Mesenchymal stem cell (in vitro differentiated cells and primary cell): ENCODE results near the gene DDX31.

Experiments used
- DNase-seq: peaks from one replicate; pipeline ENCODE4 v3.0.0-alpha.2; 2013
- H2AFZ ChIP-seq: one replicate; pipeline ENCODE4 v1.6.1; 2013; ENCODE audit warnings: low read depth, mild to moderate bottlenecking, control low read depth, inconsistent platforms, low read length, moderate library complexity
- H2AK5ac ChIP-seq: 2 replicates; pipeline ENCODE4 v1.6.1; 2013; ENCODE audit warnings: low read length, moderate library complexity, mild to moderate bottlenecking, inconsistent platforms; ENCODE audit not compliant: severe bottlenecking
- H2BK120ac ChIP-seq: one replicate; pipeline ENCODE4 v1.6.1; 2013; ENCODE audit warnings: low read depth, mild to moderate bottlenecking, inconsistent platforms, low read length, moderate library complexity
- H2BK12ac ChIP-seq, 2 experiments: one replicate each; pipeline ENCODE4 v1.6.1; 2013; ENCODE audit warnings: inconsistent platforms in 2 of 2, low read length in 2 of 2, mild to moderate bottlenecking in 2 of 2, moderate library complexity in 2 of 2, control low read depth in 1 of 2
- H2BK15ac ChIP-seq: one replicate; pipeline ENCODE4 v1.6.1; 2013; ENCODE audit warnings: mild to moderate bottlenecking, low read depth, inconsistent platforms; ENCODE audit not compliant: poor library complexity, severe bottlenecking
- H2BK5ac ChIP-seq: 2 replicates; pipeline ENCODE4 v1.6.1; 2013; ENCODE audit warnings: low read depth, mild to moderate bottlenecking, low read length, control low read depth, inconsistent platforms; ENCODE audit not compliant: poor library complexity, severe bottlenecking
- H3K14ac ChIP-seq, 2 experiments: one replicate each; pipeline ENCODE4 v1.6.1; 2013; ENCODE audit warnings: inconsistent platforms in 2 of 2, low read length in 2 of 2, control low read depth in 1 of 2, mild to moderate bottlenecking in 1 of 2, moderate library complexity in 1 of 2
- H3K18ac ChIP-seq, 2 experiments: one replicate each; pipeline ENCODE4 v1.6.1; 2013; ENCODE audit warnings: inconsistent platforms in 2 of 2, low read length in 2 of 2, control low read depth in 1 of 2, low read depth in 1 of 2, mild to moderate bottlenecking in 1 of 2
- H3K23ac ChIP-seq, 2 experiments: one replicate each; pipeline ENCODE4 v1.6.1; 2013; ENCODE audit warnings: inconsistent platforms in 2 of 2, low read length in 2 of 2, mild to moderate bottlenecking in 2 of 2, moderate library complexity in 2 of 2, control low read depth in 1 of 2
- H3K27ac ChIP-seq: 2 replicates; pipeline ENCODE4 v1.5.1; 2013; ENCODE audit warnings: mild to moderate bottlenecking, moderate library complexity, low read length, control low read depth, inconsistent platforms; ENCODE audit not compliant: poor library complexity, severe bottlenecking
- H3K27me3 ChIP-seq, 2 experiments: 2 replicates each; pipeline versions ENCODE4 v1.6.1 to v1.7.0; 2013; ENCODE audit warnings: low read length in 2 of 2, mild to moderate bottlenecking in 2 of 2, moderate library complexity in 2 of 2, control low read depth in 1 of 2, inconsistent platforms in 1 of 2; ENCODE audit not compliant: control insufficient read depth in 1 of 2, insufficient read depth in 1 of 2
- H3K36me3 ChIP-seq, 2 experiments: 2 replicates each; pipeline versions ENCODE4 v1.6.1 to v1.7.0; 2013; ENCODE audit warnings: low read length in 2 of 2, control low read depth in 1 of 2, inconsistent platforms in 1 of 2, low read depth in 1 of 2, mild to moderate bottlenecking in 1 of 2; ENCODE audit not compliant: insufficient read depth in 2 of 2, control insufficient read depth in 1 of 2
- H3K4ac ChIP-seq, 2 experiments: one replicate each; pipeline ENCODE4 v1.6.1; 2013; ENCODE audit warnings: inconsistent platforms in 2 of 2, low read length in 2 of 2, mild to moderate bottlenecking in 2 of 2, moderate library complexity in 2 of 2, control low read depth in 1 of 2, low read depth in 1 of 2
- H3K4me1 ChIP-seq: 2 replicates; pipeline ENCODE4 v1.6.1; 2013; ENCODE audit warnings: low read depth, low read length, control low read depth; ENCODE audit not compliant: control insufficient read depth, insufficient read depth
- H3K4me2 ChIP-seq: 2 replicates; pipeline ENCODE4 v1.6.1; 2013; ENCODE audit warnings: low read length, mild to moderate bottlenecking, inconsistent platforms; ENCODE audit not compliant: poor library complexity, severe bottlenecking
- H3K4me3 ChIP-seq, 2 experiments: 2 replicates each; pipeline versions ENCODE4 v1.5.1 to v1.7.0; 2013; ENCODE audit warnings: low read length in 2 of 2, mild to moderate bottlenecking in 2 of 2, control low read depth in 1 of 2, low read depth in 1 of 2; ENCODE audit not compliant: insufficient read depth in 1 of 2
- H3K79me1 ChIP-seq: replicated peaks from 2 replicates; pipeline ENCODE4 v1.6.1; 2013; ENCODE audit warnings: mild to moderate bottlenecking, control low read depth, low read length, inconsistent platforms; ENCODE audit not compliant: poor library complexity, severe bottlenecking
- H3K9ac ChIP-seq: 2 replicates; pipeline ENCODE4 v1.7.0; 2013; ENCODE audit warnings: mild to moderate bottlenecking, low read length, moderate library complexity
- H3K9me3 ChIP-seq: 2 replicates; pipeline ENCODE4 v1.7.0; 2013; ENCODE audit warnings: mild to moderate bottlenecking, low read length; ENCODE audit not compliant: control insufficient read depth
- H4K8ac ChIP-seq: one replicate; pipeline ENCODE4 v1.6.1; 2013; ENCODE audit warnings: inconsistent platforms, mild to moderate bottlenecking, low read length, moderate library complexity
- H4K91ac ChIP-seq: one replicate; pipeline ENCODE4 v1.6.1; 2013; ENCODE audit warnings: mild to moderate bottlenecking, low read length, inconsistent platforms
- WGBS: methylation state at CpG from one replicate; pipeline ENCODE4 v1.1.7; 2013; ENCODE audit warnings: mixed read lengths; 5-methylcytosine and 5-hydroxymethylcytosine counted together

Gene DDX31

GRCh38 chr9:132631685-132632084 is 38.1 kb downstream of the DDX31 start:
- no peak overlapping the region for H3K9ac ChIP-seq
- peak overlapping the region; percentile 8 for H3K27ac ChIP-seq
- no peak for DNase-seq
- H3K4me1 ChIP-seq = peaks cover 7% of the 10 kb centered on the region
- WGBS = 31% methylated on average over 5 of the region's 7 CpGs
- no peak overlapping the region for H3K18ac ChIP-seq
- no peaks in the 10 kb centered on the region for H3K27me3 ChIP-seq
- no peak overlapping the region for H2BK5ac ChIP-seq
- H3K23ac ChIP-seq = no peak overlapping the region
- H2BK15ac ChIP-seq = no peak overlapping the region
- H3K4me2 ChIP-seq = no peak overlapping the region
- H4K8ac ChIP-seq = no peak overlapping the region
- H2BK120ac ChIP-seq = no peak overlapping the region
- no peak overlapping the region for H3K14ac ChIP-seq
- no peak overlapping the region for H4K91ac ChIP-seq
- H3K9me3 ChIP-seq = no peaks in the 10 kb centered on the region
- H3K36me3 ChIP-seq = peaks cover 35 to 63% of the 10 kb centered on the region in 2 experiments
- H3K4me3 ChIP-seq = no peak overlapping the region
- peaks cover 9% of the 10 kb centered on the region for H3K79me1 ChIP-seq
- H2AK5ac ChIP-seq = no peak overlapping the region
- H3K4ac ChIP-seq = no peak overlapping the region
- H2AFZ ChIP-seq = no peak overlapping the region
- H2BK12ac ChIP-seq = no peak overlapping the region

- H2AFZ ChIP-seq = no peak overlapping the region
- no peak overlapping the region for H3K27ac ChIP-seq
- no peaks in the 10 kb centered on the region for H3K9me3 ChIP-seq
- H2BK15ac ChIP-seq = no peak overlapping the region
- no peak overlapping the region for H2AK5ac ChIP-seq
- no peak overlapping the region for H3K4me3 ChIP-seq
- WGBS = 9% methylated on average over 5 of the region's 5 CpGs
- H3K4me2 ChIP-seq = no peak overlapping the region
- no peak overlapping the region for H2BK5ac ChIP-seq
- H3K4me1 ChIP-seq = peaks cover 7% of the 10 kb centered on the region
- no peak overlapping the region for H3K23ac ChIP-seq
- H3K27me3 ChIP-seq = no peaks in the 10 kb centered on the region
- H3K9ac ChIP-seq = no peak overlapping the region
- DNase-seq = peak; percentile 61
- H3K36me3 ChIP-seq = peaks cover 34 to 63% of the 10 kb centered on the region in 2 experiments
- no peak overlapping the region for H2BK12ac ChIP-seq
- no peak overlapping the region for H4K91ac ChIP-seq
- no peak overlapping the region for H2BK120ac ChIP-seq
- H3K79me1 ChIP-seq = peaks cover 9% of the 10 kb centered on the region
- H3K18ac ChIP-seq = no peak overlapping the region
- no peak overlapping the region for H3K14ac ChIP-seq
- H3K4ac ChIP-seq = no peak overlapping the region
- H4K8ac ChIP-seq = no peak overlapping the region
Observed at GRCh38 chr9:132631280-132631679, 38.5 kb downstream of the DDX31 start.

- H2BK5ac ChIP-seq = no peak overlapping the region
- no peak overlapping the region for H3K18ac ChIP-seq
- DNase-seq = no peak
- H3K9ac ChIP-seq = no peak overlapping the region
- H3K27ac ChIP-seq = no peak overlapping the region
- WGBS = 97% methylated on average over 3 of the region's 3 CpGs
- peaks cover 9% of the 10 kb centered on the region for H3K79me1 ChIP-seq
- H3K14ac ChIP-seq = no peak overlapping the region
- H3K23ac ChIP-seq = no peak overlapping the region
- no peaks in the 10 kb centered on the region for H3K9me3 ChIP-seq
- no peak overlapping the region for H4K91ac ChIP-seq
- no peak overlapping the region for H2BK12ac ChIP-seq
- H3K27me3 ChIP-seq = no peaks in the 10 kb centered on the region
- no peak overlapping the region for H3K4me3 ChIP-seq
- no peak overlapping the region for H4K8ac ChIP-seq
- H3K4me1 ChIP-seq = peaks cover 7% of the 10 kb centered on the region
- H2BK120ac ChIP-seq = no peak overlapping the region
- H3K36me3 ChIP-seq = peaks cover 36 to 63% of the 10 kb centered on the region in 2 experiments
- no peak overlapping the region for H3K4ac ChIP-seq
- H3K4me2 ChIP-seq = no peak overlapping the region
- no peak overlapping the region for H2AK5ac ChIP-seq
- no peak overlapping the region for H2AFZ ChIP-seq
- no peak overlapping the region for H2BK15ac ChIP-seq
Observed at GRCh38 chr9:132630811-132631210, 39.0 kb downstream of the DDX31 start.

- Histone ChIP-seq H3K4ac (no peak overlapping the region), H2BK15ac (no peak overlapping the region), H3K27ac (no peak overlapping the region), H3K14ac (no peak overlapping the region), H3K4me1 (peaks cover 7% of the 10 kb centered on the region), H2BK12ac (no peak overlapping the region), H4K91ac (no peak overlapping the region), H2AK5ac (no peak overlapping the region), H3K18ac (no peak overlapping the region), H3K4me2 (no peak overlapping the region), H4K8ac (no peak overlapping the region), H3K4me3 (no peak overlapping the region), H3K27me3 (no peaks in the 10 kb centered on the region), H2BK120ac (no peak overlapping the region), H3K9ac (no peak overlapping the region), H3K79me1 (peaks cover 8% of the 10 kb centered on the region), H3K36me3 (peaks cover 35 to 68% of the 10 kb centered on the region in 2 experiments), H3K9me3 (no peaks in the 10 kb centered on the region), H2BK5ac (no peak overlapping the region), H3K23ac (no peak overlapping the region), H2AFZ (no peak overlapping the region)
- no peak for DNase-seq
- WGBS = 97% methylated on average over 9 of the region's 9 CpGs
Observed at GRCh38 chr9:132630116-132630515, 39.7 kb downstream of the DDX31 start.
